Activated CD4-positive, alpha-beta T cell treated with anti-CD3 and anti-CD28 coated beads, Interleukin-2, amount 50 U/mL, for 24 hours (primary cell): ENCODE measurements around the gene SLC9C1.

Experiments
- DNase-seq, 2 donors: peaks; one replicate each; pipeline ENCODE4 v3.0.0-alpha.2; 2020; ENCODE audit warnings: low read depth in 1 of 2, low spot score in 1 of 2

SLC9C1 gene

DNA sequence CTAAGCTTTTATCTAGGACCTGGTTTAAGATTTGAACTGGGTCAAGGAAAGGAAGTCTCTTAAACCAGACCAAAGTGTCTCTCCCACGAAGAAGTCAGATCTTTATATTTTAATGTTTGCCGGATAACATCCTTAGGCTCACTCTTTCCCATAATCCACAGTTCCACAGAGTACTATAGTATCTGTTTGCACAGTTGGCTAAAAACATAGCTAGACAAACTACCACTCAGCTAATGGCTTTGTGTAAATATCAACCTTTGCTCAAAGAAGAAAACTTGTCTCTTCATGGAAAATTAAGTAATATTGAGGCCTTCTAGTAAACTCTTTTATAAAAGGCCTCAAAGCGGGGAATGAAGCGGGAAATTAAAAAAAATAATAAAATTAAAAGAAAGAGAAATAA is 13.5 kb upstream of the SLC9C1 start:
- DNase-seq, result no peak

- no peak for DNase-seq
These were observed 12.8 kb upstream of the SLC9C1 start for GRCh38 chr3:112306825-112307224.

GRCh38 chr3:112304611-112305010 is 10.6 kb upstream of the SLC9C1 start:
- DNase-seq, result no peak

DNA sequence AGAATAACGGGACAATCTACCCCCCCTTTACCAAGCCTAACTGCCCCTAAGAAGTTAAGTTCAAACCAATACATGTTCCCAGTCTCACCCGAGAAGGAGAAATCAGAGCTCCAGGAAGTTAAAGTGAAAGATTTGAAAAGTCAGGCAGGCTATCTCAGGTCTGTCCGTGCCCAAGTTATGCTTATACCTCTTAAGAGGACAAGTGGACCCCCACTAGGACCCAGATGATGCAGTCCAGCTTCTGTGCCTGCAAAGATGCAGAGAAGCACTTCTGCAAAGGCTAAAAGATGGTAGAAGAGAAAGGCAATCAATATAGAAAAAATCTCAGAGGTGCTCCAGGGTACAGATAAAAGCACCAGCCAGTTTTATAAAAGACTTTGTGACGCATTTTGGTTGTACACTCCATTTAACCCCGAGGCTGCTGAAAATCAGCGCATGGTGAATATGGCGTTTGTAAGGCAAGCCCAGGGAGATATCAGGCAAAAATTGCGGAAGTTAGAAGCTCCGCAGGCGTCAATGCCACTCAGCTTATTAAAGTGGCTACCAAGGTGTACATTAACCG is 9.8 kb upstream of the SLC9C1 start:
- no peak for DNase-seq

- DNase-seq, result no peak
These were observed 9.1 kb upstream of the SLC9C1 start for GRCh38 chr3:112302881-112303763.

- no peak for DNase-seq
These were observed 8.3 kb upstream of the SLC9C1 start for GRCh38 chr3:112302150-112302830.

GRCh38 chr3:112298781-112299180 is 4.8 kb upstream of the SLC9C1 start:
- DNase-seq, result no peak

DNA sequence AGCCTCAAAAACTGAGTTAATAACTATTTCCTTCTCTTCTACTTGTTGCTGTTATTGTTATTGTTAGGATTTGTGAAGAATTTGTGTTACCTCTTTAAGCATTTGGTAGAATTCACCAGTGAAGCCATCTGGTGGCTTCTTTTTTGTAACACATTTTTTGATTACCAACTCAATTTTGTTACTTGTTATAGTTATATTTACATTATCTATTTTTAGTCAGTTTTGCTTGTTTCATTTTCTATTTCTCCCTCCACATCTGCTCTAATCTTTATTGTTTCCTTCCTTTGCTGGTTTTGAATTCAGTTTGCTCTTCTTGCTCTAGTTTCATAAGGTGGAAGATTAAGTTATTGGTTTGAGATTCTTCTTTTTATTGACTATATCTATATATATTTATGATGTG is 3.7 kb upstream of the SLC9C1 start:
- no peak for DNase-seq

GRCh38 chr3:112289011-112289410 is 5.0 kb downstream of the SLC9C1 start:
- DNase-seq, result no peak

DNA sequence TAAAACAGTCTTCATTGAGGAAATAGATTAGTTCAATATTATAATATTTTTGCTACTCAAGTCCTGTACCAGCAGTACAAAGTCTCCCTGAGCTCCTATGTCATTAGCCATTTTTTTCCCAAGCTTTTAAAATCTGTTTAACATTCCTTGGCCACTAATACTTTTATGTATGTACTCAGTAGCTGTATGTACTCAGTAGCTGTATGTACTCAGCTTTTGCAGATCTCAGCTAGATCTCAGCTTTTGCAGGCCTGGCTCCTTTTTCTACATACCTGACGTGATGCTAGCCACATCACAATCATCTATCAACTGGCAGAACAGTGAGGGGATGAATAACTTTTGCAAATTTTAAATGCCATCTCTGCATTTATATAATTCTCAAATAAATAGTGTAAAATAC is 13.8 kb downstream of the SLC9C1 start:
- DNase-seq, result no peak

GRCh38 chr3:112273536-112273935 is 20.5 kb downstream of the SLC9C1 start:
- no peak for DNase-seq

GRCh38 chr3:112261742-112262141 is 32.3 kb downstream of the SLC9C1 start:
- no peak for DNase-seq

GRCh38 chr3:112260563-112260962 is 33.5 kb downstream of the SLC9C1 start:
- DNase-seq, result no peak

- no peak for DNase-seq
These were observed 40.6 kb downstream of the SLC9C1 start for GRCh38 chr3:112253301-112253971.

DNA sequence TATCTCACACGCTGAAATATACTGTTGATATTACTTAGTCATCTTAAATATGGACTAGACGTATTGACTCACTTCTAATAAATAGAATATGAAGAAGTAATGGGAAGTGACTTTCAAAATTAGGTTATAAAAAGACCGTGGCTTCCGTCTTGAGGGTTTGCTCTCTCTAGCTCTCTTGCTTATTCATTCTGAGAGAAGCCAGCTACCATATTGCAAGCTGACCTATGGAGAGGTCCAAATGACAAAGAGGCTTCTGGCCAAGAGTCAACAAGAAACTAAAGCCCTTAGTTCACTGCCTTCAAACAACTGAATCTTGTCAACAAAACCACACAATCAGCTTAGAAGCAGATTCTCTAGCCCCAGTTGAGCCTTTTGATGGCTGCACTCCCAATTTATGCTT is 46.1 kb downstream of the SLC9C1 start:
- no peak for DNase-seq

GRCh38 chr3:112247350-112247749 is 46.7 kb downstream of the SLC9C1 start:
- no peak for DNase-seq

DNA sequence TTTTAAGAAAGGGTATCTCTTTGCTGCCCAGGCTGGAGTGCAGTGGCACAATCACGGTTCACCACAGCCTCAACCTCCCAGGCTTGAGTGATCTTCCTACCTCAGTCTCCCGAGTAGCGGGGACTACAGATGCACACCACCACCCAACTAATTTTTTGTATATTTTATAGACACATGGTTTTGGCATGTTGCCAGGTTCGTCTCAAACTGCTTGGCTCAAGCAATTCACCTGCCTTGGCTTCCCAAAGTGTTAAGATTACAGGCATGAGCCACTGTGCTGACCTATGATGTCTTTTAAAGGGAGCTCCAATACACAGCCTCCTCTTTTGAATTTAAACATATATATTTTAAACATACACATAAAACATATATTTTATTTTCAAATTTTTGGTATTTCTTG is 60.9 kb downstream of the SLC9C1 start:
- DNase-seq, result no peak

DNA sequence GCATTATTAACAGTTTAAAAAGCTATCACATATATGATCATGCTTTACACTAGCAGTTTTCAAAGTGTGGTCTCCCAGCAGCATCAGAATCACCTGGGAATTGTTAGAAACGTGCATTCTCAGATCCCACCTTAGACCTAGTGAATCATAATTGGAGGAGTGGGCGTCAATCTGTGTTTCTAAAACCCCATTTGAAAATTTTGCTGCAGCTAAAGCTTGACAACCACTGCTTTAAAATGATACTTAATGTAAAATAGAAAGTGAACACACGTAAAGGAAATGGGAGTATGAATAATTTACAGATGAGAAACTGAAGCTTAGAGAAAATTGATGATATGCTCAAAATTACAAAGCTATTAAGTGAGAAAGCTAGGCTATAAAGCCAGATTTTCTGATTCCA is 62.3 kb downstream of the SLC9C1 start:
- DNase-seq, result no peak

GRCh38 chr3:112230033-112230432 is 64.0 kb downstream of the SLC9C1 start:
- DNase-seq, result no peak

DNA sequence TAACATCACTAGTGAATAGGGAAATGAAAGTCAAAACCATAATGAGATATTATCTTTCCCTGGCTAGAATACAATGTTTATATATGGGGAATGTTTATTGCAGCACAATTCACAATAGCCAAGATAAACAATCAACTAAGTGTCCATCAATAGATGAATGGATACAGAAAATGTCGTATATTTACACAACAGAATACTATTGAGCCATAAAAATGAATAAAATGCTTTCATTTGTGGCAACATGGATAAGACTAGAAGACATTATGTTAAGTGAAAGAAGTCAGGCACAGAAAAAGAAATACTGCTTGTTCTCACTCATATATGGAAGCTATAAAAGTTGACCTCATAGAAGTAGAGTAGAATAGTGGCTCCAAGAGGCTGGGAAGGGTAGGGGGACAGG is 65.2 kb downstream of the SLC9C1 start:
- DNase-seq, result no peak

GRCh38 chr3:112200317-112200666 is 93.7 kb downstream of the SLC9C1 start:
- no peak for DNase-seq
